Measurements from ENCODE around the gene FBXO31. TPM values are rescaled to one million over a fixed set of nuclear protein-coding genes. Genes with fewer than 3 reads are reported as not detected.

Gene FBXO31
- total RNA-seq, 4 donors from 2014 or later, result 89.4 to 241 (median 147) TPM

DNA sequence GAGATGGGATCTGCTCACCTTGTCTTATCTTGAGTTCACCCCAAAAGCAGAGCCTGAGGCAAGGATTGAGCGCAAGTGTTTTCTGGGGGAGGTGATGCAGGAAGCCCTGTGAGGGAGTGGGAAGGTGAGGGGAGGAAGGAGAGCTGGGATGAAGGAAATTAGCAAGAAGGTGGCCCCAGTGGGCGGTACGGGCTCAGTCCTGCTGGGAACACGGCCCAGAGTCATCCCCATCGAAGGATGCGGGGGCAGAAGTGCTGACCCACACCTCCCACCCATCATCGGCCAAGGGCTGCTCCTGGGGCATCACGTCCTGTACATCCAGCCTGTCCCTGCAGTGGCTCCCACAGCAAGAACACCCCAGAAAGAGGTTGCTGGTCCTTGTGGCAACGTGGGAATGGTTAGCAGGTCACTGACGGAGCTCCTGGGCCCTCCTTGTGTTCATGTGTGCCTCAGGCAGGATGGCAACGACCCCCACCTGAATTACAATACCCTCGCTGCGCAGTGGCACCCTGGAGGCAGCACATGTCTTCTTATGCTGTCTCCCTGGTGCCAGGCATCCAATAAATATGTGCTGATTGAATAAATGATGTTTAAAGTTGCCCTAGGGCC lies 84.6 kb downstream of the FBXO31 start:
- Histone ChIP-seq H3K9me3 (no peaks in the 10 kb centered on the region), H3K4me1 (peaks cover 0 to 5% (median 0%) of the 10 kb centered on the region in 4 donors), H3K4me3 (no peak overlapping the region), H3K27me3 (no peaks in the 10 kb centered on the region), H3K27ac (no peak overlapping the region), H3K36me3 (peaks cover 0 to 19% (median 0%) of the 10 kb centered on the region in 3 donors)
- WGBS, 2 donors, result 80 to 82% methylated on average over 13 of the region's 13 CpGs
- TF ChIP-seq EP300 (IDR thresholded peaks at IDR 0.05) (no peak), POLR2A (IDR thresholded peaks at IDR 0.05) (no peak), CTCF (IDR thresholded peaks at IDR 0.05) (no peak)
- DNase-seq (ENCODE audit: low spot score in 2 of 2), result no peak

GRCh38 chr16:87297918-87298631 lies 85.5 kb downstream of the FBXO31 start:
- WGBS, 2 donors, result 43 to 63% methylated on average over 12 to 15 of the region's 15 CpGs
- H3K36me3 ChIP-seq, result peaks cover 0 to 13% (median 0%) of the 10 kb centered on the region in 3 donors
- peak in 1 of 2 donors; percentile 30 for DNase-seq (ENCODE audit: low spot score in 2 of 2)
- no peaks in the 10 kb centered on the region for H3K27me3 ChIP-seq
- peaks cover 0 to 5% (median 0%) of the 10 kb centered on the region in 4 donors for H3K4me1 ChIP-seq
- H3K4me3 ChIP-seq, result no peak overlapping the region
- TF ChIP-seq EP300 (IDR thresholded peaks at IDR 0.05), result peak in 1 of 2 donors; percentile 15
- TF ChIP-seq POLR2A (IDR thresholded peaks at IDR 0.05), result no peak
- TF ChIP-seq CTCF (IDR thresholded peaks at IDR 0.05), result peak; percentile 51 to 65 (median 55)
- H3K9me3 ChIP-seq, result no peaks in the 10 kb centered on the region
- no peak overlapping the region for H3K27ac ChIP-seq

DNA sequence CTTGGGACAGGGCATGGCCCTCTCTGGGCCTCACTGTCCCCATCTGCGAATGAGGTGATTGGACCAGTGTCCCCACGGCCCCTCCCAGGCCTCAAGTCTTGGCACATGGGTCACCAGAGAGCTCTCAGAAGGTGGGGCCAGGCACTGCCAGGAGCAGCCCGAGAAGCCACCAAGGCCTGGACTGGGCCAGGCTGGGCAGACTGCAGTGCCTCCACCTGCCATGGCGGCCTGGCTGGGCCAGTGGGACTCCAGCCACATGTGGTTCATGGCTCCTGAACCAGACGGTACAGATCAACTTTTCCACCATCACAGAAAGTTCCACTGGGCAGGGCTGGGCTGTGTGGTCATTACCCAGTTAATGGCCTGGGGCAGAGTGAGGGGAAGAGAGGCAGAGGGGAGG lies 86.2 kb downstream of the FBXO31 start:
- H3K36me3 ChIP-seq, result peaks cover 0 to 14% (median 0%) of the 10 kb centered on the region in 3 donors
- no peak for TF ChIP-seq POLR2A (IDR thresholded peaks at IDR 0.05)
- TF ChIP-seq CTCF (IDR thresholded peaks at IDR 0.05), result no peak
- TF ChIP-seq EP300 (IDR thresholded peaks at IDR 0.05), result no peak
- no peaks in the 10 kb centered on the region for H3K9me3 ChIP-seq
- H3K4me3 ChIP-seq, result no peak overlapping the region
- peaks cover 0 to 5% (median 0%) of the 10 kb centered on the region in 4 donors for H3K4me1 ChIP-seq
- H3K27me3 ChIP-seq, result no peaks in the 10 kb centered on the region
- DNase-seq (ENCODE audit: low spot score in 2 of 2), result no peak
- H3K27ac ChIP-seq, result no peak overlapping the region
- 72 to 80% methylated on average over 3 to 4 of the region's 5 CpGs for WGBS, 2 donors

DNA sequence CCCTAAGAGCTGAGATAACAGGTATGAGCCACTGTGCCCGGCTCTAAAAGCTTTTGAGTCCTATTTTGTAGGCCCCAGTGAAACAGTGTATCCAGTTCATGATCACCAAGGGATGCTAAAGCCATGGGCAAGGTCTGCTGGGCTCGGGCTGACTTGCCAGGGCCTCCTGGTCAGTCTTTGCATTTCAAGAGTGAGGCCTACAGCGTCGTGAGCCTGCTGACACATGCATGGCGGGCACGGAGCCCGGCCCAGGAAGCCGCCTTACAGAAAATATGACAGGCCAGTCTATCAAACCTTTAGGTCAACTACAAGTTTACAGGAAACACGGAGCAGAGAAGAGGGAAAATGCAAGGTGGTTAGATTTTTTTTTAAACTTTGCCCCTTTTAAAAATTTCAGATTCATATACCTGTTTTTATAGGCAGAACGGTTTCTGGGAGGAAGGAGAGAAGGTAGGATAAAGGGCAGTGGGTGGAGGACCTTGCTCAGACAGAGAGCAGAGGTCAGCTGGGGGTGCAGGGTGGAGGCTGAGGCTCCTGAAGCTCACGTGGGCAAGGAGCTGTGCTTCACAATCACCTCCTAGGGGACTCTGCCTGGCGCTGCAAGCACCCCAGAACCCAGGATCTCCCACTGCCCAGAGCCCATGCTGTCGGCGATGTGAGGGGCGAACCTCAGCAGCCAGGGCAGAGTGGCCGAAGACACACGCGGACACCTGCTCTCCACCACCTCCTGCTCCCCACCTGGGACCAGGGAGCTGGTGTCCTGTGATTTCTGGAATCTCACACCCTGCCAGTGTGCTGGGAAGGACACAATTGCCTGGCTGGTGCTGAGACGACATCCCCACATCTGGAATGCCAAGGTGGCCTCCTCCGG lies 87.7 kb downstream of the FBXO31 start:
- TF ChIP-seq POLR2A (IDR thresholded peaks at IDR 0.05) (no peak), EP300 (IDR thresholded peaks at IDR 0.05) (no peak), CTCF (IDR thresholded peaks at IDR 0.05) (no peak)
- DNase-seq (ENCODE audit: low spot score in 2 of 2), result no peak
- Histone ChIP-seq H3K27ac (no peak overlapping the region), H3K27me3 (no peaks in the 10 kb centered on the region), H3K9me3 (peaks cover 0 to 3% (median 0%) of the 10 kb centered on the region in 4 donors), H3K36me3 (peaks cover 0 to 25% (median 0%) of the 10 kb centered on the region in 3 donors), H3K4me3 (no peak overlapping the region), H3K4me1 (peaks cover 0 to 5% (median 0%) of the 10 kb centered on the region in 4 donors)
- WGBS, 2 donors, result 79 to 86% methylated on average over 20 of the region's 20 CpGs
